Progenitor cell of endocrine pancreas (in vitro differentiated cells): ENCODE results near the gene PRELP. TPM values are rescaled to one million over a fixed set of nuclear protein-coding genes. Genes with fewer than 3 reads are reported as not detected.
A peak's percentile ranks its signal among the peaks of the same experiment; 100 is the strongest.
"Not testable (repeated sequence)": the region's sequence is repeated elsewhere in the genome, so short reads cannot be mapped to it uniquely, and the experiment has no call there.

Experiments
- DNase-seq: peaks from one replicate; pipeline ENCODE4 v3.0.0; 2021; ENCODE audit warnings: low spot score; ENCODE audit not compliant: unreplicated experiment
- H3K27ac Mint-ChIP-seq: 2 replicates; pipeline ENCODE4 v1.8.0; 2021; ENCODE audit warnings: mild to moderate bottlenecking, moderate library complexity, mixed read lengths
- H3K27me3 Mint-ChIP-seq: 2 replicates; pipeline ENCODE4 v1.8.0; 2021; ENCODE audit warnings: mixed read lengths
- H3K36me3 Mint-ChIP-seq: 2 replicates; pipeline ENCODE4 v1.8.0; 2022; ENCODE audit warnings: mixed read lengths; ENCODE audit not compliant: insufficient read depth
- H3K4me1 Mint-ChIP-seq: 2 replicates; pipeline ENCODE4 v1.8.0; 2021; ENCODE audit warnings: low read depth, mixed read lengths
- H3K4me3 Mint-ChIP-seq: 2 replicates; pipeline ENCODE4 v1.8.0; 2021; ENCODE audit warnings: low read depth, mild to moderate bottlenecking, moderate library complexity, mixed read lengths
- H3K9me3 Mint-ChIP-seq: 2 replicates; pipeline ENCODE4 v1.8.0; 2021; ENCODE audit warnings: low read depth, mixed read lengths
- total RNA-seq: library from RNA; stranded (reverse); gene quantifications from 2 replicates; pipeline ENCODE4 v1.2.1, GENCODE V29; 2021
- TF ChIP-seq, protein P1 (sequence below): fragments of 200-600 bp; sonication (generic); IDR thresholded peaks from one replicate; pipeline ENCODE4 v1.5.0; 2021; ENCODE audit warnings: antibody characterized with exemption, mild to moderate bottlenecking; ENCODE audit not compliant: unreplicated experiment

PRELP gene
- total RNA-seq, 1 donor from 2014 or later = 0.14 TPM

GRCh38 chr1:203464743-203465142 is 10.9 kb upstream of the PRELP start:
- Mint-ChIP-seq H3K36me3 (no peaks in the 10 kb centered on the region), H3K9me3 (no peaks in the 10 kb centered on the region), H3K4me3 (no peak overlapping the region), H3K4me1 (peaks cover 7% of the 10 kb centered on the region), H3K27me3 (peaks cover 26% of the 10 kb centered on the region), H3K27ac (no peak overlapping the region)
- TF ChIP-seq, protein P1, sequence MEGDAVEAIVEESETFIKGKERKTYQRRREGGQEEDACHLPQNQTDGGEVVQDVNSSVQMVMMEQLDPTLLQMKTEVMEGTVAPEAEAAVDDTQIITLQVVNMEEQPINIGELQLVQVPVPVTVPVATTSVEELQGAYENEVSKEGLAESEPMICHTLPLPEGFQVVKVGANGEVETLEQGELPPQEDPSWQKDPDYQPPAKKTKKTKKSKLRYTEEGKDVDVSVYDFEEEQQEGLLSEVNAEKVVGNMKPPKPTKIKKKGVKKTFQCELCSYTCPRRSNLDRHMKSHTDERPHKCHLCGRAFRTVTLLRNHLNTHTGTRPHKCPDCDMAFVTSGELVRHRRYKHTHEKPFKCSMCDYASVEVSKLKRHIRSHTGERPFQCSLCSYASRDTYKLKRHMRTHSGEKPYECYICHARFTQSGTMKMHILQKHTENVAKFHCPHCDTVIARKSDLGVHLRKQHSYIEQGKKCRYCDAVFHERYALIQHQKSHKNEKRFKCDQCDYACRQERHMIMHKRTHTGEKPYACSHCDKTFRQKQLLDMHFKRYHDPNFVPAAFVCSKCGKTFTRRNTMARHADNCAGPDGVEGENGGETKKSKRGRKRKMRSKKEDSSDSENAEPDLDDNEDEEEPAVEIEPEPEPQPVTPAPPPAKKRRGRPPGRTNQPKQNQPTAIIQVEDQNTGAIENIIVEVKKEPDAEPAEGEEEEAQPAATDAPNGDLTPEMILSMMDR = no peak
- DNase-seq = no peak

DNA sequence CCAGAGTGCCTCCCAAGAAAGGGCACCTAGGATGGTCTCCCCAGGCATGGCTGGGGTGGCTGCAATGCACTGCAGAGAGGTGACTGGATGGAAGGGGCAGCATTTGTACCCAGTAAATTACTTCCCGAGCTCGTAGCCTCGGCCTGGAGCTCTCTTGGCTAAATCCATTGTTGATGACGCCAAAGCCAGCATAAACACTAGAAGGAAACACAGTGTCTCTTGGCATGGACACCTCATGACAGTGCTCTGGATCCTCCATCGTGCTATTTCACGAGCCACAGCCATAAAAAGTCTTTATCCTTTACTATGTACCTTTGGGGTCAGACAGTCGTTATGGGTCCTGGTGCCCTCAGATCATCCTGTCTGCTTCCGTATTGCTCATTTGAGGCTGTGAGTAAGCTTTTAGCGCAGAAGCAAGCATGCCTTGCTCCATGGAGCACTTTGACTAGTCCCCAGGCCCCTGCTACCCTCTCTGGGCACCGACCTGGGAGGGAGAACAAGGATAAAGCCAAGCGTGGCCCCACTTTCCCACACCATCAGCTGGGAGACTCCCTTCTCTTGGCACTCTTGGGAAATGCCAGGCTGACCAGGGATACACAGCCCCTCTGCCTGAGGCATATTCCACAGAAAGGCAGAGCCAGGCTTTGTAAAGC is 10.3 kb upstream of the PRELP start:
- TF ChIP-seq, protein P1 = no peak
- H3K27ac Mint-ChIP-seq = no peak overlapping the region
- H3K9me3 Mint-ChIP-seq = no peaks in the 10 kb centered on the region
- no peak for DNase-seq
- H3K27me3 Mint-ChIP-seq = peaks cover 26% of the 10 kb centered on the region
- peaks cover 7% of the 10 kb centered on the region for H3K4me1 Mint-ChIP-seq
- H3K36me3 Mint-ChIP-seq = no peaks in the 10 kb centered on the region
- no peak overlapping the region for H3K4me3 Mint-ChIP-seq

GRCh38 chr1:203465948-203466347 is 9.7 kb upstream of the PRELP start:
- H3K27ac Mint-ChIP-seq = peak overlapping the region; percentile 19
- peaks cover 7% of the 10 kb centered on the region for H3K4me1 Mint-ChIP-seq
- TF ChIP-seq, protein P1 = no peak

DNA sequence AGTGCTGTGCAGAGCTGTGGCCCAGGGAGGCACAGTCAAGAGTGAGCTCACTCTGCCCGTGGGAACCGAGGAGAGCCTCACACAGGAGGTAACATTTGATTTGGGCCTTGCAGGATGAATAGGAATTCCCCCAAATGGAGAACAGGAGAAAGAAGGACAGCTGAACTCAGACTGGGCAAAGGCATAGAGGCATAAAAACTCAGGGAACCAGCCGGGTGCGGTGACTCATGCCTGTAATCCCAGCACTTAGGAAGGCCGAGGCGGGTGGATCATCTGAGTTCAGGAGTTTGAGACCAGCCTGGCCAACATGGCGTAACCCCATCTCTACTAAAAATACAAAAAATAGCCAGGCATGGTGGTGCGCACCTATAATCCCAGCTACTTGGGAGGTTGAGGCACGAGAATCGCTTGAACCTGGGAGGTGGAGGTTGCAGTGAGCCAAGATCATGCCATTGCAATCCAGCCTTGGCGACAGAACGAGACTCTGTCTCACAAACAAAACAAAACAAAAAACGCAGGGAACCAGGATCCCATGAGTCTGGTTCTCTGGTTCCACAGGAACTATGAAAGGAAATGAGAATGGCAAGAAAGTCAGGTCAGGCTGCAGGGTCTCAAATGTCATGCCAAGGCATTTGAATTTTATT is 8.6 kb upstream of the PRELP start:
- H3K36me3 Mint-ChIP-seq, H3K27ac Mint-ChIP-seq, H3K4me3 Mint-ChIP-seq, H3K4me1 Mint-ChIP-seq, DNase-seq, H3K9me3 Mint-ChIP-seq: not testable (repeated sequence)
- H3K27me3 Mint-ChIP-seq = peaks cover 19% of the 10 kb centered on the region

More at GRCh38 chr1:203465948-203466347, 9.7 kb upstream of the PRELP start:
- DNase-seq = no peak
- H3K4me3 Mint-ChIP-seq = no peak overlapping the region
- H3K9me3 Mint-ChIP-seq = no peaks in the 10 kb centered on the region
- H3K27me3 Mint-ChIP-seq = peaks cover 25% of the 10 kb centered on the region
- no peaks in the 10 kb centered on the region for H3K36me3 Mint-ChIP-seq

- H3K36me3 Mint-ChIP-seq = no peaks in the 10 kb centered on the region
- no peaks in the 10 kb centered on the region for H3K9me3 Mint-ChIP-seq
- H3K4me3 Mint-ChIP-seq = no peak overlapping the region
- TF ChIP-seq, protein P1 = no peak
- peaks cover 15% of the 10 kb centered on the region for H3K27me3 Mint-ChIP-seq
- peaks cover 7% of the 10 kb centered on the region for H3K4me1 Mint-ChIP-seq
- no peak for DNase-seq
- H3K27ac Mint-ChIP-seq = no peak overlapping the region
These were observed 8.1 kb upstream of the PRELP start for GRCh38 chr1:203467550-203467921.

GRCh38 chr1:203468326-203468725 is 7.3 kb upstream of the PRELP start:
- no peak for DNase-seq
- H3K27ac Mint-ChIP-seq = no peak overlapping the region
- H3K4me3 Mint-ChIP-seq = no peak overlapping the region
- peaks cover 7% of the 10 kb centered on the region for H3K4me1 Mint-ChIP-seq
- no peaks in the 10 kb centered on the region for H3K9me3 Mint-ChIP-seq
- TF ChIP-seq, protein P1 = no peak
- peaks cover 9% of the 10 kb centered on the region for H3K27me3 Mint-ChIP-seq
- no peaks in the 10 kb centered on the region for H3K36me3 Mint-ChIP-seq
